Heart left ventricle (tissue), 16 donors: Measurements from ENCODE around the gene RPS6KC1. TPM values are rescaled to one million over a fixed set of nuclear protein-coding genes. Genes with fewer than 3 reads are reported as not detected.
"Not testable (repeated sequence)": the region's sequence is repeated elsewhere in the genome, so short reads cannot be mapped to it uniquely, and the experiment has no call there.

Source experiments
- ATAC-seq, 4 donors: fragments of 200-7000 bp; cut with Tn5 transposase; one replicate each; pipeline ENCODE4 v1.9.1; 2020 to 2022; ENCODE audit warnings: moderate library complexity in 4 of 4, mild to moderate bottlenecking in 3 of 4, moderate number of reproducible peaks in 1 of 4
- DNase-seq, 5 donors: peaks; one replicate each; pipeline ENCODE4 v3.0.0-alpha.2; 2020
- H3K27ac ChIP-seq, 12 donors: fragments of 200-600 bp; sonication (generic) in 4 of 12; one replicate each; pipeline versions ENCODE4 v1.5.0 to v1.8.0; 2016 to 2022; ENCODE audit warnings: mild to moderate bottlenecking in 2 of 12
- H3K27me3 ChIP-seq, 9 donors: fragments of 200-600 bp; sonication (generic) in 2 of 9; one replicate each; pipeline versions ENCODE4 v1.5.1 to v1.8.0; 2016 to 2022; ENCODE audit warnings: mild to moderate bottlenecking in 3 of 9
- H3K36me3 ChIP-seq, 9 donors: fragments of 200-600 bp; sonication (generic) in 2 of 9; one replicate each; pipeline versions ENCODE4 v1.5.0 to v1.8.0; 2018 to 2022; ENCODE audit warnings: mild to moderate bottlenecking in 2 of 9
- H3K4me1 ChIP-seq, 12 donors: fragments of 200-600 bp; sonication (generic) in 4 of 12; one replicate each; pipeline versions ENCODE4 v1.5.0 to v1.8.0; 2016 to 2022; ENCODE audit warnings: mild to moderate bottlenecking in 3 of 12
- H3K4me3 ChIP-seq, 12 donors: fragments of 200-600 bp; sonication (generic) in 4 of 12; one replicate each; pipeline versions ENCODE4 v1.5.0 to v1.8.0; 2017 to 2022; ENCODE audit warnings: mild to moderate bottlenecking in 9 of 12, moderate library complexity in 4 of 12
- H3K9me3 ChIP-seq, 12 donors: fragments of 200-600 bp; sonication (generic) in 4 of 12; one replicate each; pipeline versions ENCODE4 v1.5.0 to v1.8.0; 2016 to 2022; ENCODE audit warnings: mild to moderate bottlenecking in 1 of 12
- POLR2A ChIP-seq, 2 donors: fragments of 450-650 bp; IDR thresholded peaks; one replicate each; pipeline ENCODE4 v1.6.1; 2017; ENCODE audit warnings: antibody characterized with exemption in 2 of 2, mild to moderate bottlenecking in 2 of 2, moderate library complexity in 2 of 2
- WGBS, 4 donors: extraction: QIAGEN DNeasy Blood & Tissue Kit in 2 of 4; methylation state at CpG; one replicate each; pipeline versions ENCODE4 v1.1.5 to v1.1.7; 2013 to 2018; 5-methylcytosine and 5-hydroxymethylcytosine counted together
- intact Hi-C, 10 donors: fragments of 100-400 bp; cut with DNase I; formaldehyde crosslinking; loops; one replicate each; pipeline versions ENCODE4 v1.11.1 to v1.14.2; 2022
- polyA plus RNA-seq, 2 donors: library from polyadenylated mRNA; stranded (reverse); fragments of 200-250 nt; gene quantifications; one replicate each; pipeline ENCODE4 v1.2.3, GENCODE V29; 2013
- total RNA-seq, 9 donors: library from RNA; depleted of rRNA in 2 of 9; stranded (reverse); fragments of >200 nt in 2 of 9; fragmentation: NEBNext Ultra II Directional in 3 of 9; extraction: Animal tissue kit (Norgen Biotek cat#: 25700) in 3 of 9; gene quantifications; one replicate each; pipeline versions ENCODE4 v1.1.0 to v1.2.4, GENCODE V29; 2016 to 2023
- TF ChIP-seq, protein P1 (sequence below), 12 donors: fragments of 200-600 bp; sonication (generic) in 4 of 12; IDR thresholded peaks; one replicate each; pipeline versions ENCODE4 v1.5.0 to v1.8.0; 2018 to 2022; ENCODE audit warnings: antibody characterized with exemption in 12 of 12, mild to moderate bottlenecking in 5 of 12
- donor health status: ischemic (EF 13 %, LVEDD 7.1; RV severe dilation, severe dysfunction).
- donor health status: healthy with polysubstance abuse.
- donor health status: DM: no; HTN: yes; CAD: no.
- donor health status: DM: no; HTN: no; CAD: no.
- donor health status: ischemic (EF 25% LVEDD 6.9; RV normal size, moderate dysfunction).
- donor health status: ischemic (EF 25% LVEDD 5.7; RV mildly dilated, moderate dysfunction).
- donor health status: healthy.
- donor health status: DM: yes; HTN: yes; CAD: no.
- donor health status: ischemic (EF 35%, LVEDD 5.7; RV mildly dilated, moderate dysfunction).
- donor health status: nonischemic (EF 11% LVEDD 7.7; RV severe dilation, severe dysfunction).
- donor health status: DM: yes; HTN: yes; CAD: no.
- donor health status: PGD.
- donor health status: ischemic (EF 29% LVEDD 5.4; RV normal size, mild dysfunction).
- donor health status: nonischemic (EF 23%, LVEDD 6.1; RV moderate dilation, normal function).

RPS6KC1 gene
- total and polyA plus RNA-seq, 11 donors, result 3.0 to 15.6 (median 10.4) TPM

DNA sequence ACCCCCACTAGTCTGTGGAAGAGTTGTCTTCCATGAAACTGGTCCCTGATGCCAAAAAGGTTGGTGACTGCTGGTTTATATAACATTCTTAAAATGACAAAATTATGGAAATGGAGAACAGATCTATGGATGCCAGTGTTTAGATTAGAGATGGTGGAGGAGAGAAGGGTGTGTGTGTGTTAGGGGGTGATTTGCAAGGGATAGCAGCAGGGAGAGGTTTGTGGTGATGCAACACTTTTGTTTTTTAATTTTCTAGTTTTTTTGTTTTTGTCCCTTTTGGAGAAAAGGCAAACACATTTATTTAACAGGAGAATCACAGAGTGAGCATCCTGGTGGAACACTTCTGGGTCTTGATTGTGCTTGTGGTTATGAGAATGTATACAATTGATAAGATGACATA, 143.8 kb downstream of the RPS6KC1 start:
- Histone ChIP-seq H3K4me1 (no peaks in the 10 kb centered on the region), H3K36me3 (peaks cover 0 to 24% (median 3%) of the 10 kb centered on the region in 9 donors), H3K27ac (no peak overlapping the region), H3K9me3 (peaks cover 0 to 42% (median 18%) of the 10 kb centered on the region in 12 donors), H3K27me3 (no peaks in the 10 kb centered on the region), H3K4me3 (no peak overlapping the region)
- ATAC-seq (no peak), DNase-seq (no peak)
- intact Hi-C loops, result no loop called here
- no peak for TF ChIP-seq POLR2A (IDR thresholded peaks at IDR 0.05)
- TF ChIP-seq, protein P1, sequence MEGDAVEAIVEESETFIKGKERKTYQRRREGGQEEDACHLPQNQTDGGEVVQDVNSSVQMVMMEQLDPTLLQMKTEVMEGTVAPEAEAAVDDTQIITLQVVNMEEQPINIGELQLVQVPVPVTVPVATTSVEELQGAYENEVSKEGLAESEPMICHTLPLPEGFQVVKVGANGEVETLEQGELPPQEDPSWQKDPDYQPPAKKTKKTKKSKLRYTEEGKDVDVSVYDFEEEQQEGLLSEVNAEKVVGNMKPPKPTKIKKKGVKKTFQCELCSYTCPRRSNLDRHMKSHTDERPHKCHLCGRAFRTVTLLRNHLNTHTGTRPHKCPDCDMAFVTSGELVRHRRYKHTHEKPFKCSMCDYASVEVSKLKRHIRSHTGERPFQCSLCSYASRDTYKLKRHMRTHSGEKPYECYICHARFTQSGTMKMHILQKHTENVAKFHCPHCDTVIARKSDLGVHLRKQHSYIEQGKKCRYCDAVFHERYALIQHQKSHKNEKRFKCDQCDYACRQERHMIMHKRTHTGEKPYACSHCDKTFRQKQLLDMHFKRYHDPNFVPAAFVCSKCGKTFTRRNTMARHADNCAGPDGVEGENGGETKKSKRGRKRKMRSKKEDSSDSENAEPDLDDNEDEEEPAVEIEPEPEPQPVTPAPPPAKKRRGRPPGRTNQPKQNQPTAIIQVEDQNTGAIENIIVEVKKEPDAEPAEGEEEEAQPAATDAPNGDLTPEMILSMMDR (IDR thresholded peaks at IDR 0.05), result no peak

DNA sequence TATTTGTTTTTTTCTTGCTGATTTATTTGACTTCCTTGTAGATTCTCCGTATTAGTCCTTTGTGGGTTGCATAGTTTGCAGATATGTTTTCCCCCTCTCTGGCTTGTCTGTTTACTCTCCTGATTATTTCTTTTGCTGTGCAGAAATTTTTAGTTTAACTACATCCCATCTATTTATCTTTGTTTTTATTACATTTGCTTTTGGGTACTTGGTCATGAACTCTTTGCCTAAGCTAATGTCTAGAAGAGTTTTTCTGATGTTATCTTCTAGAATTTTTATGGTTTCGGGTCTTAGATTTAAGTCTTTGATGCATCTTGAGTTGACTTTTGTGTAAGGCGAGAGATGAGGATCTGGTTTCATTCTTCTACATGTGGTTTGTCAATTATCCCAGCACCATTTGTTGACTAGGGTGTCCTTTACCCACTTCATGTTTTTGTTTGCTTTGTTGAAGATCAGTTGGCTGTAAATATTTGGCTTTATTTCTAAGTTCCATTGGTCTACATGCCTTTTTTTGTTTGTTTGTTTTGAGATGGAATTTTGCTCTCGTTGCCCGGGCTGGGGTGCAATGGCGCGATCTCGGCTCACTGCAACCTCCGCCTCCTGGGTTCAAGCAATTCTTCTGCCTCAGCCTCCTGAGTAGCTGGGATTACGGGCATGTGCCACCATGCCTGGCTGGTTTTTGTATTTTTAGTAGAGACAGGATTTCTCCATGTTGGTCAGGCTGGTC, 145.4 kb downstream of the RPS6KC1 start:
- peaks cover 0 to 25% (median 2%) of the 10 kb centered on the region in 9 donors for H3K36me3 ChIP-seq
- intact Hi-C loops, H3K4me1 ChIP-seq, H3K27me3 ChIP-seq, DNase-seq, H3K27ac ChIP-seq, H3K4me3 ChIP-seq, ATAC-seq: not testable (repeated sequence)
- H3K9me3 ChIP-seq, result peaks cover 0 to 32% (median 9%) of the 10 kb centered on the region in 12 donors
- WGBS, 4 donors, result 94 to 98% (median 96%) methylated on average over 10 of the region's 10 CpGs

DNA sequence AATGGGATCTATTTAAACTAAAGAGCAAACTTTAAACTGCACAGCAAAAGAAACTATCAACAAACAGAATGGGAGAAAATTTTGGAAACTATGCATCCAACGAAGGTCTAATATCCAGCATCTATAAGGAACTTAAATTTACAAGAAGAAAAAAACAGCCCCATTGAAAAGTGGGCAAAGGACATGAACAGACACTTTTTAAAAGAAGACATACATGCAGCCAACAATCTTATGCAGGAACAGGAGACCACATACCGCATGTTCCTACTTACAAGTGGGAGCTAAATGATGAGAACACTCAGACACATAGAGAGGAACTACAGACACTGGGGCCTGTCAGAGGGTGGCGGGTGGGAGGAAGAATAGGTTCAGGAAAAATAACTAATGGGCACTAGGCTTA, 149.6 kb downstream of the RPS6KC1 start:
- no peak overlapping the region for H3K4me3 ChIP-seq
- no peak overlapping the region for H3K27ac ChIP-seq
- DNase-seq (no peak), ATAC-seq (no peak)
- intact Hi-C loops, result no loop called here
- no peaks in the 10 kb centered on the region for H3K4me1 ChIP-seq
- no peaks in the 10 kb centered on the region for H3K27me3 ChIP-seq
- peaks cover 0 to 34% (median 9%) of the 10 kb centered on the region in 9 donors for H3K36me3 ChIP-seq
- WGBS, 4 donors, result 94 to 100% (median 98%) methylated on average over 3 of the region's 3 CpGs
- H3K9me3 ChIP-seq, result peaks cover 0 to 28% (median 9%) of the 10 kb centered on the region in 12 donors
- TF ChIP-seq, protein P1 (IDR thresholded peaks at IDR 0.05), result no peak
- TF ChIP-seq POLR2A (IDR thresholded peaks at IDR 0.05), result no peak

DNA sequence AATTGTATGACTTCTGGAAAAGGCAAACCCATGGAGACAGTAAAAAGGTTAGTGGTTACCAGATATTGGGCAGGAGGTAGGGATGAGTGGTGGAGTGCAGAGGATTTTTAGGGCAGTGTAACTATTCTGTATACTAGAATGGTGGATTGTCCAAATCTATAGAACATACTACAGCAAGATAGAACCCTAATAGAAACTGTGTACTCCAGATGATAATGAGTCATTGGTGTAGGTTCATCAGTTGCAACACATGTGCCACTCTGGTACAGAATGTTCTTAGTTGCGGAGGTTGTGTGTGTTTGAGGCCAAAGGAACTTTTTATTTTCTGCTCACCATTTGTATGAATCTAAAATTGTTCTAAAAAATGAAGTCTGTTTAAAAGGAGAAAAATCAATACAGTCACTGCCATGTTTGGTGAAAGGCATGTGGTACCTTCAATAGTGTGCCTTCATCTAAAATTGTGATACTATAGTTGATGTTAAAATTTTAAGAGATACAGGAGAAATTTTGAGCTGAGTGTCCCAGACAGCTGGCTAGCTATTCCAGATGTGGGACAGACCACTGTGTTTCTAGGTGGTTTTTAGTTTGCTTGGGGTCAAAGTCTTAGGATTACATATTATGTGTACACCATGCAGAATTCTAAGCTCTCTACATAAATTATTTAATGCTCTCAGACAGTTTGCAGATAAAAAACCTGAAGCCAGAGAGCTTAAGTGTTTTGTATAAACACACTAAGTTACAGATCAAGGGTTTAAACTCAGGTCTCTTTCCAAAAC, 150.5 kb downstream of the RPS6KC1 start:
- no peak overlapping the region for H3K4me3 ChIP-seq
- peaks cover 0 to 40% (median 9%) of the 10 kb centered on the region in 9 donors for H3K36me3 ChIP-seq
- no peaks in the 10 kb centered on the region for H3K27me3 ChIP-seq
- WGBS, 4 donors, result 93 to 100% (median 100%) methylated on average over 1 of the region's 1 CpG
- TF ChIP-seq POLR2A (IDR thresholded peaks at IDR 0.05), result no peak
- TF ChIP-seq, protein P1 (IDR thresholded peaks at IDR 0.05), result no peak
- DNase-seq (no peak), ATAC-seq (no peak)
- intact Hi-C loops, result no loop called here
- no peak overlapping the region for H3K27ac ChIP-seq
- no peaks in the 10 kb centered on the region for H3K4me1 ChIP-seq
- peaks cover 0 to 27% (median 9%) of the 10 kb centered on the region in 12 donors for H3K9me3 ChIP-seq
